Endothelial cell (in vitro differentiated cells): ENCODE measurements around the gene SRGAP2C. TPM values are rescaled to one million over a fixed set of nuclear protein-coding genes. Genes with fewer than 3 reads are reported as not detected.
"Not testable (repeated sequence)": the region's sequence is repeated elsewhere in the genome, so short reads cannot be mapped to it uniquely, and the experiment has no call there.

Experiments
- DNase-seq: peaks from one replicate; pipeline ENCODE4 v3.0.0; 2021; ENCODE audit warnings: low spot score
- H3K27ac Mint-ChIP-seq: one replicate; pipeline ENCODE4 v1.8.0; 2021; ENCODE audit warnings: mixed read lengths, inconsistent platforms; ENCODE audit not compliant: unreplicated experiment
- H3K27me3 Mint-ChIP-seq: one replicate; pipeline ENCODE4 v1.8.0; 2021; ENCODE audit warnings: mild to moderate bottlenecking, moderate library complexity, mixed read lengths, inconsistent platforms; ENCODE audit not compliant: unreplicated experiment
- H3K36me3 Mint-ChIP-seq: one replicate; pipeline ENCODE4 v1.8.0; 2021; ENCODE audit warnings: mild to moderate bottlenecking, low read depth, mixed read lengths, inconsistent platforms; ENCODE audit not compliant: unreplicated experiment
- H3K4me1 Mint-ChIP-seq: one replicate; pipeline ENCODE4 v1.8.0; 2021; ENCODE audit warnings: mild to moderate bottlenecking, mixed read lengths, inconsistent platforms; ENCODE audit not compliant: unreplicated experiment
- H3K4me3 Mint-ChIP-seq: one replicate; pipeline ENCODE4 v1.8.0; 2021; ENCODE audit warnings: mild to moderate bottlenecking, mixed read lengths, inconsistent platforms; ENCODE audit not compliant: unreplicated experiment
- H3K9me3 Mint-ChIP-seq: one replicate; pipeline ENCODE4 v1.8.0; 2021; ENCODE audit warnings: mixed read lengths, inconsistent platforms; ENCODE audit not compliant: unreplicated experiment
- total RNA-seq: library from RNA; stranded (reverse); fragmentation: NEBNext Ultra II Directional; extraction: Animal tissue kit (Norgen Biotek cat#: 25700); gene quantifications from one replicate; pipeline ENCODE4 v1.2.1, GENCODE V29; 2021; ENCODE audit not compliant: unreplicated experiment

Gene SRGAP2C
- total RNA-seq, 1 donor from 2014 or later = 72.5 TPM

- not testable (repeated sequence) for H3K4me1 Mint-ChIP-seq, H3K27me3 Mint-ChIP-seq, H3K27ac Mint-ChIP-seq, H3K36me3 Mint-ChIP-seq, H3K4me3 Mint-ChIP-seq, H3K9me3 Mint-ChIP-seq, DNase-seq
Measured at GRCh38 chr1:121332599-121333562, 148.1 kb downstream of the SRGAP2C start.

GRCh38 chr1:121337958-121338357 lies 153.2 kb downstream of the SRGAP2C start:
- H3K4me1 Mint-ChIP-seq, H3K27me3 Mint-ChIP-seq, H3K27ac Mint-ChIP-seq, H3K4me3 Mint-ChIP-seq, H3K36me3 Mint-ChIP-seq, H3K9me3 Mint-ChIP-seq, DNase-seq: not testable (repeated sequence)

- H3K4me3 Mint-ChIP-seq, H3K27ac Mint-ChIP-seq, H3K27me3 Mint-ChIP-seq, H3K4me1 Mint-ChIP-seq, H3K36me3 Mint-ChIP-seq, H3K9me3 Mint-ChIP-seq, DNase-seq: not testable (repeated sequence)
Measured at GRCh38 chr1:121339611-121340010, 154.8 kb downstream of the SRGAP2C start.

- H3K4me3 Mint-ChIP-seq = not testable (repeated sequence)
Measured at GRCh38 chr1:121343311-121343906, 158.6 kb downstream of the SRGAP2C start.

GRCh38 chr1:121344355-121344754 lies 159.6 kb downstream of the SRGAP2C start:
- not testable (repeated sequence) for DNase-seq, H3K27ac Mint-ChIP-seq, H3K4me3 Mint-ChIP-seq, H3K9me3 Mint-ChIP-seq, H3K36me3 Mint-ChIP-seq, H3K27me3 Mint-ChIP-seq, H3K4me1 Mint-ChIP-seq

More at GRCh38 chr1:121343311-121343906, 158.6 kb downstream of the SRGAP2C start:
- H3K9me3 Mint-ChIP-seq, DNase-seq, H3K4me1 Mint-ChIP-seq, H3K27me3 Mint-ChIP-seq, H3K27ac Mint-ChIP-seq, H3K36me3 Mint-ChIP-seq: not testable (repeated sequence)

GRCh38 chr1:121346654-121347053 lies 161.9 kb downstream of the SRGAP2C start:
- H3K4me1 Mint-ChIP-seq, H3K27me3 Mint-ChIP-seq, H3K4me3 Mint-ChIP-seq, H3K27ac Mint-ChIP-seq, DNase-seq, H3K36me3 Mint-ChIP-seq, H3K9me3 Mint-ChIP-seq: not testable (repeated sequence)

GRCh38 chr1:121347476-121347875 lies 162.7 kb downstream of the SRGAP2C start:
- not testable (repeated sequence) for H3K4me3 Mint-ChIP-seq, H3K27me3 Mint-ChIP-seq, H3K27ac Mint-ChIP-seq

GRCh38 chr1:121348115-121348514 lies 163.3 kb downstream of the SRGAP2C start:
- not testable (repeated sequence) for H3K27ac Mint-ChIP-seq, DNase-seq, H3K27me3 Mint-ChIP-seq, H3K9me3 Mint-ChIP-seq, H3K4me1 Mint-ChIP-seq, H3K36me3 Mint-ChIP-seq, H3K4me3 Mint-ChIP-seq

More at GRCh38 chr1:121347476-121347875, 162.7 kb downstream of the SRGAP2C start:
- not testable (repeated sequence) for H3K36me3 Mint-ChIP-seq, H3K4me1 Mint-ChIP-seq, DNase-seq, H3K9me3 Mint-ChIP-seq

GRCh38 chr1:121349332-121349967 lies 164.7 kb downstream of the SRGAP2C start:
- H3K4me1 Mint-ChIP-seq, H3K9me3 Mint-ChIP-seq, DNase-seq, H3K27ac Mint-ChIP-seq, H3K27me3 Mint-ChIP-seq, H3K4me3 Mint-ChIP-seq, H3K36me3 Mint-ChIP-seq: not testable (repeated sequence)

GRCh38 chr1:121355711-121356420 lies 171.1 kb downstream of the SRGAP2C start:
- not testable (repeated sequence) for H3K4me3 Mint-ChIP-seq, H3K27ac Mint-ChIP-seq, H3K4me1 Mint-ChIP-seq, H3K36me3 Mint-ChIP-seq, H3K9me3 Mint-ChIP-seq, H3K27me3 Mint-ChIP-seq, DNase-seq

- not testable (repeated sequence) for H3K27ac Mint-ChIP-seq, H3K4me1 Mint-ChIP-seq, H3K4me3 Mint-ChIP-seq, H3K9me3 Mint-ChIP-seq, DNase-seq, H3K27me3 Mint-ChIP-seq, H3K36me3 Mint-ChIP-seq
Measured at GRCh38 chr1:121356819-121357218, 172.0 kb downstream of the SRGAP2C start.
